EL (cell line): ENCODE measurements around the gene XKR3.
"Not testable (repeated sequence)": the region's sequence is repeated elsewhere in the genome, so short reads cannot be mapped to it uniquely, and the experiment has no call there.

Source experiments
- DNase-seq: peaks from one replicate; pipeline ENCODE4 v3.0.0-alpha.2; 2016

The XKR3 gene

DNA sequence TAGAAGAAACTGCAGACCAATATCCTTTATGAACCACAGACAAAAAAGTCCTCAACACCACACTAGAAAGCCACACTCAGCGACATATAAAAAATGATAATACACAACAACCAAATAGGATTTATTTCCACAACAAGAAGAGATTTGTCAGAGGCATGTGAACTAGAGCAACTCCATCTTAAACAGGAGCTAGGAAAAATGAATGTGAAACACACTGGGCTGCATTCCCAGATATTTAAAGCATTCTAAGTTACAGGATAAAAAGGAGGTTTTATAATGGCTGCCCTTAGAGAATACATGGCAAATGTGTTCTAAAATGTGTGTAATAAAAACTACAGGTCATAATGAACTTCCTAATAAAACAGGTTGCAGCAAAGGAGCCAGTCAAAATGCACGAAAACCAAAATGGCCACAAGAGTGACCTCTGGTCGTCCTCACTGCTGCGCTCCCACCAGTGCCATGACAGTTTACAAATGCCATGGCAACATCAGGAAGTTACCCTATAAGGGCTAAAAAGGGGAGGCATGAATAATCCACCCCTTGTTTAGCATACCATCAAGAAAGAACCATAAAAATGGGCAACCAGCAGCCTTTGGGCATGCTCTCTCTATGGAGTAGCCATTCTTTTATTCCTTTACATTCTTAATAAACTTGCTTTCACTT, 21.8 kb downstream of the XKR3 start:
- no peak for DNase-seq

GRCh38 chr22:16801571-16801970, 23.6 kb downstream of the XKR3 start:
- no peak for DNase-seq

- DNase-seq = no peak
Observed at GRCh38 chr22:16801088-16801487, 24.1 kb downstream of the XKR3 start.

DNA sequence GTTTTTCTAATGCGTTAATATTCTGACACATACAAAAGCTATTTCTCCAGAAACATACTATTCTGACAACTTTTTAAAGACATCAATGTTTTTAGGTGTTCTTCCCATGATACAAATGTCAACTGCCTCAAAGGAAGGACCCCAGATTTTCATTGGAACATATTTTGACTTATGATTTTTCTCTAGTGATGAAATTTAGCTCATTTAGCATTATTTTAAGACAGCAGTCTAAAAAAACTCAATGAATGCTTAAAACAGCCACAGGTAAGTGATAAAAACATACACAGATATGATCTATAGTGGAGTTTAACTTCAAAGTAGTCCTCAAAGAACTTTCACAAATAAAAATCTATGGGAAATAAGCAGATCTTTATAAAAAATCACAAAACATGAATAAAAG, 24.9 kb downstream of the XKR3 start:
- no peak for DNase-seq

- not testable (repeated sequence) for DNase-seq
Observed at GRCh38 chr22:16795504-16795903, 29.7 kb downstream of the XKR3 start.

GRCh38 chr22:16793831-16794230, 31.4 kb downstream of the XKR3 start:
- no peak for DNase-seq

GRCh38 chr22:16789860-16790493, 35.2 kb downstream of the XKR3 start:
- no peak for DNase-seq

GRCh38 chr22:16783930-16784354, 41.3 kb downstream of the XKR3 start:
- DNase-seq = no peak

DNA sequence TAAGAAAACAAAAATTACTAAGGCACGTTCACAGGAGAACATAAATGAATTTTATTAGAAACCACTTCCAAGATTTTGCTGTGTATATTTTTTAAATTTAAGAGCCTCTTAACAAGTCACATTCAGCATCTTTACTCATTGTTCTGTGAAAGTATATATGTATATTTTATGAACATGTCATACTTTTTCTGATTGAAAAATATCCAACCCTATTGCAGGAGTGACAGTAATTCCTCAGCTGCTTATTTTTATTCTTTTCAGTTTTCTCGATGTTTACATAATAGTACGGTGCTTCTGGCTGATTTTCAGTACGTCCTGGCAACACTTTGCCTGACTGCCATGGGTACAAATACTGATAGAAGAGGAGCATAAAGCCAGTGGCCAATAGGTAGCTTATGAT, 41.8 kb downstream of the XKR3 start:
- no peak for DNase-seq

DNA sequence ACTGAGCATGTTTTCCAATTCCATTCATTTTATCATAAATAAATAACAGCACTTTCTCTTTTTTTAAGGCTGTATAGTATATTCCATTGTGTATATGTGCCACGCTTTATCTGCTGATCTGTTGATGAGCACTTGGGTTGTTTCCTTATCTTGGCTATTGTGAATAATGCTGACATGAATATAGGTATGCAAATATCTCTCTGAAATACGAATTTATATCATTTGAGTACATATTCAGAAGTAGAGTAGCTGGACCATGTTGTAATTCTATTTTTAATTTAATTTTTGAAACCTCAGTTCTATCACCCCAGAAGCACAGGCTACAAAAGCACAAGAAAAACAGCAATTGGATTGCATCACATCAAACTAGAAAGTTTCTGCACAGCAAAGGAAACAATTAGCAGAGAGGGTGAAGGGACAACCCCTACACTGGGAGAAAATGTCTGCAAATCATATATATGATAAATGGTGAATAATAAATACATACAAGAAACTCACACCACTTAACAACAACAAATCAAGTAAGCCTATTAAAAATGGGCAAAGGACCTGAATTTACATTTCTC, 43.4 kb downstream of the XKR3 start:
- no peak for DNase-seq

DNA sequence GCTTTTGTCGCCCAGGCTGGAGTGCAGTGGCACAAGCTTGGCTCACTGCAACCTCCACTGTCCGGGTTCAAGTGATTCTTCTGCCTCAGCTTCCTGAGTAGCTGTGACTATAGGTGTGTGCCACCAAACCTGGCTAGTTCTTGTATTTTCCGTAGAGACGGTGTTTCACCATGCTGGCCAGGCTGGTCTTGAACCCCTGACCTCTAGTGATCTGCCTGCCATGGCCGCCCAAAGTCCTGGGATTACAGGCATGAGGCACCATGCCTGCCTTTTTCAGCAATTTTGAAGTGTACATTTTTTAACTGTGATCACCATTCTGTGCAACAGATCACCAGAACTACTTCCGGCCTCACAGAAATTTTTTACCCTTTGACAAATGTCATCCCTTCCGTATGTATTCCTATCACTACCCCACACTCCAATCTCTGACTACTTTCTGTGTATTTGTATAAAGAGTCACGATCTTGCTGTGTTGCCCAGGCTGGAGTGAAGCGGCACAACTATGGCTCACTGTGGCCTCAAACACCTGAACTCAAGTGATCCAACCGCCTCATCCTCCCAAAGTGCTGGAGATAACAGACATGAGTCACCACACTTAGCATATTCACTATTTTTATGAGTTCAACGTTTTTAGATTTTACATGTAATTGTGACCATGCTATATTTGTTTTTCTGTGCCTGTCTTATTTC, 44.0 kb downstream of the XKR3 start:
- DNase-seq = no peak

- no peak for DNase-seq
Observed at GRCh38 chr22:16777284-16777924, 47.8 kb downstream of the XKR3 start.

DNA sequence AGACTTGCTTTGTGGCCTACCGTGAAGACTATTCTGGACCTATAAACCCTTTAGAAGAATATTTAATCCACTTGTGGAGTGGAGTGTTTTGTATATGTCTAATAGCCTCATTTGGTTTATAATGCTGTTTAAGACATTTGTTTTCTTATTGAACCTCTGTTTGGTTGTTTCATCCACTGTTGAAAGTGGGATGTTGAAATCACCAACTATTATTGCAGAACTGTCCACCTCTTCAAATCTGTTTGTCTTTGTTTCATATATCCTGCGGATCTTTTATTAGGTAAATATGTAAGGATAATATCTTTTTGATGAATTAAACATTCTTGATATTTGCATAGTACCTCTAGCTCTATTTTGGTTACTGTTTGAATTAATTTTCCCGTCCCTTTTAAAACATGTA, 49.1 kb downstream of the XKR3 start:
- no peak for DNase-seq

- DNase-seq = no peak
Observed at GRCh38 chr22:16774911-16775500, 50.2 kb downstream of the XKR3 start.

- not testable (repeated sequence) for DNase-seq
Observed at GRCh38 chr22:16771569-16771968, 53.6 kb downstream of the XKR3 start.

DNA sequence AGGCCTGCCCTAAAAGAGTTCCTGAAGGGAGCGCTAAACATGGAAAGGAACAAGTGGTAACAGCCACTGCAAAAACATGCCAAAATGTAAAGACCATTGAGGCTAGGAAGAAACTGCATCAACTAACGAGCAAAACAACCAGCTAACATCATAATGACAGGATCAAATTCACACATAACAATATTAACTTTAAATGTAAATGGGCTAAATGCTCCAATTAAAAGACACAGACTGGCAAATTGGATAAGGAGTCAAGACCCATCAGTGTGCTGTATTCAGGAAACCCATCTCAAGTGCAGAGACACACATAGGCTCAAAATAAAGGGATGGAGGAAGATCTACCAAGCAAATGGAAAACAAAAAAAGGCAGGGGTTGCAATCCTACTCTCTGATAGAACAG, 57.3 kb downstream of the XKR3 start:
- DNase-seq = not testable (repeated sequence)

DNA sequence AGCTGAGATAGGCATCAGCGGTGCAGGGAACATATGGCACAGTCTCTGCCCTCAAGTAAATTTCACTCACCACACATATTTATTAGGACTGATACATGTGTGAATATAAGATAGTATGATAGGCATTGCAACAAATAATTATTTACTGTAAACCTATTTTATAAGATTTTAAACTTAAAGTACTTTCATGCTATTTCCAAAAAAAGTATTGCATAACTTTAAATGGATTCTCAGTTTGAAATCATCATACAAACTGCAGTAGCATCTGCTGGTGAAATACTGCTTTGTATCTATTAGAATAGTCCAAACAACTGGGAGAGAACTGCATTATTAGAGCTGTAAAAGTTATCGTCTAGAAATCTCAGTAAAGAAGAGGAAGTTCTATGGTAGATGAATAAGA, 63.0 kb downstream of the XKR3 start:
- not testable (repeated sequence) for DNase-seq

DNA sequence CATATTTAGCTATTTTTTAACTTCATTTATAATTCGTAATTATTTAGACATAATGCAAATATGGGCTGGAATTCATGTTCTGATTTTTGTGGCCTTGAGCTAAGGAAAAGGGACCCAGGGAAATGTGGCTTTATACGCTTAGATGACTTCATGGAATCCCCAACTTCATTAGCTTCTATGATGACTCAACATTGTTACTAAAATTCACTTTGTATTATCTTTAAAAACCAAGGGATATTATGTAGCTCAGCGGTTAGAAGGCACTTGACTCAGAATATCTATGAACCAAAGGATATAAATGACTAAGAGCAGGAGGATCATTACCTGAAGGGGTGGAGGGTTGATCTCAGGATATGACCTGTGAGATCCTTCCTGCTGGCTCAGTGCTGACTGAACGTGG, 64.8 kb downstream of the XKR3 start:
- DNase-seq = not testable (repeated sequence)

DNA sequence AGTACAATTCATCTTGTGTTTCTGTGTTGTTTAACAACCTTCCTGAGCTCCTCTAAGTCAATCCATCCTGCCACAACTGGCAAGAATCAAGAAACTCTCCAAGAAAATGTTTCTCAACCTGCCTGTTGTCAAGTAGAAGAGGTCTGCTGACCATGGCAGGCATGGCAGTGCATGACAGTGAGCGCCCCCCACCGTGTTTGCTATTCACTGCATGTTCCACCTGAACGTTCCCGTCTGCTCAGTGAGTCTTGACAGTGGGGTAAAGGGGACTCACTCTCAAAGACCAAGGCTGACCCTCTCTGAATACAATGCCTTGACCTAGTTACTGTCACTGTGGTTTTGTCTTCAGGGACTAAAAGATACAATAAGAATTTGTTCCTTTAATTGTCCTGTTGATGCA, 75.9 kb downstream of the XKR3 start:
- not testable (repeated sequence) for DNase-seq

GRCh38 chr22:16748160-16748929, 76.9 kb downstream of the XKR3 start:
- not testable (repeated sequence) for DNase-seq

DNA sequence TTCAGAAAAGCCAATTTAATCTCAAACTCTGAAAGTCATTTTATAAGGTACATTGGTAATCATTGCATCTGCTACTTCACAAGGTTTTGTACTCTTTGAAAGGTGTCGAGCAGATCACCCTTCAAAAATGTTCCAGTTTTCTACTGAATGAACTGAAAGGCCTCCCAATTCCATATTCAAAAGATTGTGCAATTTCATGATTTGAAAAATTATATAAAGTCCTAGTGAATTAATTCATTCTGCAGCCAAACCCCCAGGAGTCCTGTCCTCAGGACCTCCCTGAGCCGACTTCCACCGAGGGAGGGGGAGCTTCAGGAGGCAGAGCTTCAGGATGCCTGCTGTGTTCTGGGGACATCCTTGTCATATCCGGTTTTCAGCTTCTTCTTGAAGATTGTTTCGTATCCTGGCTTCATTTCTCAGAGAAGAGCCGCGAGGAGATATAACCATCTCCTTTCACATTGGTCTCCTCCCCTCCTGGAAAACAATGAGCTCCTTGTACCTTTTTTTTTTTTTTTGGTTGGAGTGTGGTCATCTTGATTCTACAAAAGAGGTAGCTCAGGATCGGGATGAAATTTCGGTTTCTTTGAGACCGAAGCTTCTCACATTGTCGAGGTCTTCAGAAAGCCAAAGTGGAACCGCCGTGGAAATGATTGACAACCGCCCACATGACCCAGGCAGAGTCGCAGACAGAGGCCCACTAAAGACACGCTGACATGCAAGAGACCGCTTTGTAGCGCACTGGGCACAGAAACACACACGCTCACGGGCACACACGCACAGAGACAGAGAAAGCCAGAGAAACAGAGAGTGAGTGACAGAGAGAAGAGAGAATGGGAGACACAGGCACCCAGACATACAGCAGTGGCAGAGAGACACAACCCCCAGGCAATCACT, 77.7 kb downstream of the XKR3 start:
- DNase-seq = not testable (repeated sequence)
